Lung (tissue), 12 donors: ENCODE data around the gene FRAT2. TPM values are rescaled to one million over a fixed set of nuclear protein-coding genes. Genes with fewer than 3 reads are reported as not detected.

ENCODE experiments used
- ATAC-seq: fragments of 200-7000 bp; cut with Tn5 transposase; one replicate; pipeline ENCODE4 v1.9.1; 2020; ENCODE audit warnings: moderate number of reproducible peaks; ENCODE audit not compliant: insufficient read depth, low FRiP score
- DNase-seq, 3 donors: peaks; one replicate each; pipeline ENCODE4 v3.0.0-alpha.2; 2013 to 2017
- H3K27ac ChIP-seq, 2 donors: one replicate each; pipeline ENCODE4 v1.5.1; 2013; ENCODE audit warnings: mild to moderate bottlenecking in 2 of 2, moderate library complexity in 2 of 2, control low read depth in 1 of 2, inconsistent platforms in 1 of 2, low read depth in 1 of 2, low read length in 1 of 2
- H3K27me3 ChIP-seq, 3 donors: one replicate each; pipeline ENCODE4 v1.5.1; 2013; ENCODE audit warnings: low read length in 2 of 3; ENCODE audit not compliant: control insufficient read depth in 3 of 3, insufficient read depth in 3 of 3
- H3K36me3 ChIP-seq, 4 donors: one replicate each; pipeline ENCODE4 v1.5.1; 2013; ENCODE audit warnings: low read length in 4 of 4, mild to moderate bottlenecking in 1 of 4, moderate library complexity in 1 of 4; ENCODE audit not compliant: control insufficient read depth in 4 of 4, insufficient read depth in 4 of 4
- H3K4me1 ChIP-seq, 5 donors: one replicate each; pipeline ENCODE4 v1.5.1; 2013; ENCODE audit warnings: low read length in 5 of 5, mild to moderate bottlenecking in 2 of 5, moderate library complexity in 1 of 5; ENCODE audit not compliant: control insufficient read depth in 5 of 5, insufficient read depth in 5 of 5
- H3K4me3 ChIP-seq: one replicate; pipeline ENCODE4 v1.5.1; 2013; ENCODE audit warnings: mild to moderate bottlenecking, control low read depth, moderate library complexity
- H3K9ac ChIP-seq, 2 donors: one replicate each; pipeline ENCODE4 v1.5.1; 2013; ENCODE audit warnings: low read length in 2 of 2, control low read depth in 1 of 2; ENCODE audit not compliant: insufficient read depth in 1 of 2
- H3K9me3 ChIP-seq, 4 donors: one replicate each; pipeline ENCODE4 v1.5.1; 2013; ENCODE audit warnings: low read length in 3 of 4, mild to moderate bottlenecking in 1 of 4, moderate library complexity in 1 of 4; ENCODE audit not compliant: control insufficient read depth in 4 of 4, insufficient read depth in 3 of 4
- WGBS, 2 donors: extraction: QIAGEN DNeasy Blood & Tissue Kit; methylation state at CpG; one replicate each; pipeline ENCODE4 v1.1.7; 2013; 5-methylcytosine and 5-hydroxymethylcytosine counted together
- polyA plus RNA-seq, 2 donors: library from polyadenylated mRNA; stranded (reverse); fragments of 200-250 nt; gene quantifications; one replicate each; pipeline ENCODE4 v1.2.1, GENCODE V29; 2013
- total RNA-seq, 2 donors: library from RNA; depleted of rRNA in 1 of 2; stranded (reverse); fragments of >200 nt in 1 of 2; gene quantifications; one replicate each; pipeline ENCODE4 v1.2.1, GENCODE V29; 2014 to 2021
- TF ChIP-seq, protein P1 (sequence below): IDR thresholded peaks from 2 replicates; pipeline ENCODE4 v1.5.1; 2012; ENCODE audit warnings: mild to moderate bottlenecking; ENCODE audit errors: control extremely low read depth, extremely low read depth
- donor health status: control.
- donor health status: control.
- donor health status: Bipolar disorder and iron deficiency.
- donor health status: healthy.
- donor health status: DM: yes; HTN: yes; CAD: no.

Gene FRAT2
- total and polyA plus RNA-seq, 4 donors, result 7.0 to 25.9 (median 17.3) TPM

- Histone ChIP-seq H3K9ac (no peak overlapping the region), H3K9me3 (peaks cover 0 to 3% (median 0%) of the 10 kb centered on the region in 4 donors), H3K27ac (no peak overlapping the region), H3K36me3 (peaks cover 11 to 59% (median 38%) of the 10 kb centered on the region in 4 donors), H3K4me1 (peaks cover 0 to 3% (median 0%) of the 10 kb centered on the region in 5 donors), H3K4me3 (no peak overlapping the region), H3K27me3 (no peaks in the 10 kb centered on the region)
- DNase-seq, result no peak
- TF ChIP-seq, protein P1, sequence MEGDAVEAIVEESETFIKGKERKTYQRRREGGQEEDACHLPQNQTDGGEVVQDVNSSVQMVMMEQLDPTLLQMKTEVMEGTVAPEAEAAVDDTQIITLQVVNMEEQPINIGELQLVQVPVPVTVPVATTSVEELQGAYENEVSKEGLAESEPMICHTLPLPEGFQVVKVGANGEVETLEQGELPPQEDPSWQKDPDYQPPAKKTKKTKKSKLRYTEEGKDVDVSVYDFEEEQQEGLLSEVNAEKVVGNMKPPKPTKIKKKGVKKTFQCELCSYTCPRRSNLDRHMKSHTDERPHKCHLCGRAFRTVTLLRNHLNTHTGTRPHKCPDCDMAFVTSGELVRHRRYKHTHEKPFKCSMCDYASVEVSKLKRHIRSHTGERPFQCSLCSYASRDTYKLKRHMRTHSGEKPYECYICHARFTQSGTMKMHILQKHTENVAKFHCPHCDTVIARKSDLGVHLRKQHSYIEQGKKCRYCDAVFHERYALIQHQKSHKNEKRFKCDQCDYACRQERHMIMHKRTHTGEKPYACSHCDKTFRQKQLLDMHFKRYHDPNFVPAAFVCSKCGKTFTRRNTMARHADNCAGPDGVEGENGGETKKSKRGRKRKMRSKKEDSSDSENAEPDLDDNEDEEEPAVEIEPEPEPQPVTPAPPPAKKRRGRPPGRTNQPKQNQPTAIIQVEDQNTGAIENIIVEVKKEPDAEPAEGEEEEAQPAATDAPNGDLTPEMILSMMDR, result no peak
- 92 to 98% methylated on average over 7 of the region's 7 CpGs for WGBS, 2 donors
- ATAC-seq, result no peak
Observed at GRCh38 chr10:97371696-97372095, 37.2 kb upstream of the FRAT2 start.

GRCh38 chr10:97367126-97367649 lies 32.7 kb upstream of the FRAT2 start:
- H3K9me3 ChIP-seq, result peaks cover 0 to 2% (median 0%) of the 10 kb centered on the region in 4 donors
- H3K27ac ChIP-seq, result no peak overlapping the region
- H3K36me3 ChIP-seq, result peaks cover 4 to 58% (median 29%) of the 10 kb centered on the region in 4 donors
- no peak for ATAC-seq
- H3K9ac ChIP-seq, result no peak overlapping the region
- DNase-seq, result no peak
- H3K4me1 ChIP-seq, result peaks cover 0 to 11% (median 0%) of the 10 kb centered on the region in 5 donors
- no peaks in the 10 kb centered on the region for H3K27me3 ChIP-seq
- H3K4me3 ChIP-seq, result no peak overlapping the region
- 92 to 95% methylated on average over 12 of the region's 12 CpGs for WGBS, 2 donors
- TF ChIP-seq, protein P1, result no peak

DNA sequence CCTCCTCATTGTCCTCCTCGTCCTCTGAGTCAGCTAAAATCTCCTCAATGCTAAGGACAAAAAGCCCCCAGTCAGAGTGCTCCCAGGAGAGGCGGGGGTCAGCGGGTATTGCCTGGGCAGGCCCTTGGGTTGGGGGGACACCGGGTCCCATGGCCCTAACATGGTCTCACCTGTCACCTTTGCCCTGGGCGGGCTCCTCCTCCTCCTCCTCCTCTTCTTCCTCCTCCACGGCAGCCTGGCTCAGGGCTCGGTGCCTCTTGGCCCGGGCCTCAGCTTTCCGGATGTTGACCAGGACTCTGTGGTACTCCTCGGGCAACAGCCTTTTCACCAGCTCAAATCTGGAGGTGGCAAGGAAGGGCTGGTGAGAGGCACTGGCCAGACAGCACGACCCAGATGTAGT lies 32.0 kb upstream of the FRAT2 start:
- TF ChIP-seq, protein P1, result no peak
- DNase-seq, result no peak
- H3K36me3 ChIP-seq, result peaks cover 4 to 53% (median 26%) of the 10 kb centered on the region in 4 donors
- no peak overlapping the region for H3K4me3 ChIP-seq
- peak overlapping the region in 1 of 2 donors; percentile 80 for H3K27ac ChIP-seq
- H3K4me1 ChIP-seq, result peaks cover 0 to 11% (median 0%) of the 10 kb centered on the region in 5 donors
- WGBS, 2 donors, result 80 to 87% methylated on average over 11 of the region's 11 CpGs
- no peaks in the 10 kb centered on the region for H3K27me3 ChIP-seq
- H3K9ac ChIP-seq, result no peak overlapping the region
- H3K9me3 ChIP-seq, result no peaks in the 10 kb centered on the region
- ATAC-seq, result no peak
